Measurements from ENCODE around the gene SPIRE2. TPM values are rescaled to one million over a fixed set of nuclear protein-coding genes. Genes with fewer than 3 reads are reported as not detected.
A peak's percentile ranks its signal among the peaks of the same experiment; 100 is the strongest.

SPIRE2 gene
- total and polyA plus RNA-seq, 2 of the 13 experiments (the other 11 are each of a cell fraction or from before 2014, with no cell fraction given), result 13.3 to 37.5 TPM

GRCh38 chr16:89918453-89919347 lies 90.4 kb downstream of the SPIRE2 start, which contains the start of gene MC1R (continued):
- no peak for TF ChIP-seq NFAT5 (CRISPR knock-in tag; IDR thresholded peaks at IDR 0.05)
- TF ChIP-seq ZNF883 (CRISPR knock-in tag; IDR thresholded peaks at IDR 0.05; ENCODE audit: not compliant biosample characterization), result peak; percentile 7
- peak; percentile 84 for TF ChIP-seq ZNF781 (CRISPR knock-in tag; IDR thresholded peaks at IDR 0.05; ENCODE audit: borderline replicate concordance, not compliant biosample characterization)
- TF ChIP-seq ZNF816 (CRISPR knock-in tag; IDR thresholded peaks at IDR 0.05; ENCODE audit: borderline replicate concordance), result no peak
- TF ChIP-seq FOSL2 (CRISPR knock-in tag; IDR thresholded peaks at IDR 0.05), result peak; percentile 67; the same call in 1 of the 2 replicates
- 0 out of 2 replicates have a peak, but pooled peaks have one; percentile 13 for TF ChIP-seq JUN (CRISPR knock-in tag; IDR thresholded peaks at IDR 0.05)
- TF ChIP-seq, protein P1, sequence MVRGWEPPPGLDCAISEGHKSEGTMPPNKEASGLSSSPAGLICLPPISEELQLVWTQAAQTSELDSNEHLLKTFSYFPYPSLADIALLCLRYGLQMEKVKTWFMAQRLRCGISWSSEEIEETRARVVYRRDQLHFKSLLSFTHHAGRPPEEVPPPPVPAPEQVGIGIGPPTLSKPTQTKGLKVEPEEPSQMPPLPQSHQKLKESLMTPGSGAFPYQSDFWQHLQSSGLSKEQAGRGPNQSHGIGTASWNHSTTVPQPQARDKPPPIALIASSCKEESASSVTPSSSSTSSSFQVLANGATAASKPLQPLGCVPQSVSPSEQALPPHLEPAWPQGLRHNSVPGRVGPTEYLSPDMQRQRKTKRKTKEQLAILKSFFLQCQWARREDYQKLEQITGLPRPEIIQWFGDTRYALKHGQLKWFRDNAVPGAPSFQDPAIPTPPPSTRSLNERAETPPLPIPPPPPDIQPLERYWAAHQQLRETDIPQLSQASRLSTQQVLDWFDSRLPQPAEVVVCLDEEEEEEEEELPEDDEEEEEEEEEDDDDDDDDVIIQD (CRISPR knock-in tag; IDR thresholded peaks at IDR 0.05; ENCODE audit: low read depth), result peak; percentile 66; the same call in 1 of the 2 replicates
- TF ChIP-seq AKAP8 (CRISPR knock-in tag; IDR thresholded peaks at IDR 0.05), result no peak; the same call in 1 of the 2 replicates
- TF ChIP-seq ZNF331 (CRISPR knock-in tag; IDR thresholded peaks at IDR 0.05), result peak; percentile 83; the same call in 1 of the 2 replicates
- peak; percentile 56; the same call in 1 of the 2 replicates for TF ChIP-seq ATF2 (CRISPR knock-in tag; IDR thresholded peaks at IDR 0.05)
- 0 out of 2 replicates have a peak, but pooled peaks have one; percentile 28 for TF ChIP-seq ZNF143 (CRISPR knock-in tag; IDR thresholded peaks at IDR 0.05)
- TF ChIP-seq EZH2 (conservative IDR thresholded peaks at IDR 0.05; ENCODE audit: low read depth, low read length), result no peak
- peak; percentile 73 for TF ChIP-seq RXRB (CRISPR knock-in tag; IDR thresholded peaks at IDR 0.05; ENCODE audit: borderline replicate concordance)
- TF ChIP-seq ZSCAN21 (CRISPR knock-in tag; IDR thresholded peaks at IDR 0.05; ENCODE audit: borderline replicate concordance), result peak; percentile 72; the same call in 1 of the 2 replicates
- TF ChIP-seq NFE2 (CRISPR knock-in tag; IDR thresholded peaks at IDR 0.05), result no peak
- no peak; the same call in 1 of the 2 replicates for TF ChIP-seq RARG (CRISPR knock-in tag; IDR thresholded peaks at IDR 0.05; ENCODE audit: low read depth)
- peak; percentile 69; the same call in 1 of the 2 replicates for TF ChIP-seq PPARG (CRISPR knock-in tag; conservative IDR thresholded peaks at IDR 0.05)
- peak; percentile 48 for TF ChIP-seq NCOA2 (CRISPR knock-in tag; IDR thresholded peaks at IDR 0.05)
- peak; percentile 81; the same call in 1 of the 2 replicates for TF ChIP-seq NFKB2 (CRISPR knock-in tag; IDR thresholded peaks at IDR 0.05; ENCODE audit: borderline replicate concordance)

Data from HepG2 (cell line).